RKO (cell line): ENCODE results near the gene MED10.
A peak's percentile ranks its signal among the peaks of the same experiment; 100 is the strongest.

ENCODE experiments used
- DNase-seq: peaks from one replicate; pipeline ENCODE4 v3.0.0-alpha.2; 2016; ENCODE audit warnings: low spot score

Gene MED10

GRCh38 chr5:6377905-6378765 lies at the start of gene MED10:
TSS of gene MED10 (minus strand) at chr5:6378547. CDS start at chr5:6378483, 64 bp downstream.
- peak; percentile 93 for DNase-seq

- DNase-seq, result no peak
These were observed 49.3 kb upstream of the MED10 start for GRCh38 chr5:6427694-6428093.

GRCh38 chr5:6424700-6425099 lies 46.4 kb upstream of the MED10 start:
- no peak for DNase-seq

- no peak for DNase-seq
These were observed 45.8 kb upstream of the MED10 start for GRCh38 chr5:6424110-6424659.

GRCh38 chr5:6423327-6424109 lies 45.2 kb upstream of the MED10 start:
- no peak for DNase-seq

- peak; percentile 37 for DNase-seq
These were observed 41.0 kb upstream of the MED10 start for GRCh38 chr5:6419340-6419852.

- no peak for DNase-seq
These were observed 40.4 kb upstream of the MED10 start for GRCh38 chr5:6418679-6419276.

- no peak for DNase-seq
These were observed 39.3 kb upstream of the MED10 start for GRCh38 chr5:6417657-6418056.

- DNase-seq, result no peak
These were observed 34.5 kb upstream of the MED10 start for GRCh38 chr5:6412811-6413210.

GRCh38 chr5:6411141-6411540 lies 32.8 kb upstream of the MED10 start:
- no peak for DNase-seq

GRCh38 chr5:6410421-6410820 lies 32.1 kb upstream of the MED10 start:
- no peak for DNase-seq

GRCh38 chr5:6408627-6409446 lies 30.5 kb upstream of the MED10 start:
- DNase-seq, result no peak

- no peak for DNase-seq
These were observed 29.9 kb upstream of the MED10 start for GRCh38 chr5:6408260-6408596.

GRCh38 chr5:6407558-6408259 lies 29.4 kb upstream of the MED10 start:
- no peak for DNase-seq

- DNase-seq, result no peak
These were observed 27.2 kb upstream of the MED10 start for GRCh38 chr5:6405591-6405990.

GRCh38 chr5:6404129-6404528 lies 25.8 kb upstream of the MED10 start:
- no peak for DNase-seq

- DNase-seq, result no peak
These were observed 25.1 kb upstream of the MED10 start for GRCh38 chr5:6403416-6403815.

- no peak for DNase-seq
These were observed 24.6 kb upstream of the MED10 start for GRCh38 chr5:6402939-6403338.

GRCh38 chr5:6401410-6401809 lies 23.1 kb upstream of the MED10 start:
- DNase-seq, result no peak

GRCh38 chr5:6399980-6400910 lies 21.9 kb upstream of the MED10 start:
- DNase-seq, result peak; percentile 26
